Muscle of arm (tissue), 12 donors: Measurements from ENCODE around the gene TEAD2. TPM values are rescaled to one million over a fixed set of nuclear protein-coding genes. Genes with fewer than 3 reads are reported as not detected.

Experiments used
- DNase-seq: peaks from one replicate; pipeline ENCODE4 v3.0.0-alpha.2; 2013
- polyA plus RNA-seq, 12 donors: library from polyadenylated mRNA; unstranded; fragments of 120-200 nt; gene quantifications; one replicate each; pipeline ENCODE4 v1.2.1, GENCODE V29; 2013; ENCODE audit not compliant: insufficient read length in 12 of 12

Gene TEAD2
- polyA plus RNA-seq, 12 donors: 46.6 to 107 (median 62.5) TPM; not detected in 1

GRCh38 chr19:49295208-49295880 is 66.9 kb downstream of the TEAD2 start:
- DNase-seq: no peak

- DNase-seq: no peak
These were observed 67.8 kb downstream of the TEAD2 start for GRCh38 chr19:49294401-49294800.

Other genes with a start within 250 kb of the TEAD2 start
- 10 to 100 TPM in 6 of 12 donors, 1 to 10 TPM in 4, not detected in 2; 9.1 to 14.9 (median 11.5) TPM for gene LIN7B, start 248.0 kb downstream of the TEAD2 start, polyA plus RNA-seq
- 1 to 10 TPM in 2 of 12 donors, under 1 TPM in 8, not detected in 2; 0.25 to 1.3 (median 0.53) TPM for gene C19orf73, start 243.3 kb downstream of the TEAD2 start, polyA plus RNA-seq
- 10 to 100 TPM in 1 of 12 donors, 1 to 10 TPM in 10, not detected in 1; 4.0 to 38.2 (median 5.9) TPM for gene PPFIA3, start 242.9 kb downstream of the TEAD2 start, polyA plus RNA-seq
- 100 to 1,000 TPM in 10 of 12 donors, 10 to 100 TPM in 1, not detected in 1; 66.9 to 170 (median 128) TPM for gene HRC, start 207.0 kb downstream of the TEAD2 start, polyA plus RNA-seq
- 10 to 100 TPM in 11 of 12 donors, not detected in 1; 21.5 to 51.8 (median 32.3) TPM for gene TRPM4, start 204.6 kb downstream of the TEAD2 start, polyA plus RNA-seq
- 1 to 10 TPM in 8 of 12 donors, under 1 TPM in 2, not detected in 2; 0.72 to 2.1 (median 1.7) TPM for gene SLC6A16, start 37.2 kb downstream of the TEAD2 start, polyA plus RNA-seq
- 10 to 100 TPM in 10 of 12 donors, 1 to 10 TPM in 1, not detected in 1; 6.8 to 29.3 (median 18.5) TPM for gene CD37, start 27.0 kb downstream of the TEAD2 start, polyA plus RNA-seq
- gene DKKL1, start 1.5 kb upstream of the TEAD2 start, polyA plus RNA-seq: 1 to 10 TPM in 9 of 12 donors, under 1 TPM in 1, not detected in 2; 0.89 to 3.6 (median 1.6) TPM
- gene KASH5, start 25.8 kb upstream of the TEAD2 start, polyA plus RNA-seq: under 1 TPM in 1 of 12 donors, not detected in 11; 0.26 TPM
- not detected for gene PTH2, start 61.0 kb upstream of the TEAD2 start, polyA plus RNA-seq
- under 1 TPM in 1 of 12 donors, not detected in 11; 0.13 TPM for gene GFY, start 63.0 kb upstream of the TEAD2 start, polyA plus RNA-seq
- 1 to 10 TPM in 6 of 12 donors, under 1 TPM in 4, not detected in 2; 0.68 to 1.8 (median 1.1) TPM for gene SLC17A7, start 79.1 kb upstream of the TEAD2 start, polyA plus RNA-seq
- 10 to 100 TPM in 11 of 12 donors, not detected in 1; 31.0 to 56.8 (median 38.9) TPM for gene PIH1D1, start 89.4 kb upstream of the TEAD2 start, polyA plus RNA-seq
- gene ALDH16A1, start 90.8 kb upstream of the TEAD2 start, polyA plus RNA-seq: 10 to 100 TPM in 4 of 12 donors, 1 to 10 TPM in 7, not detected in 1; 7.3 to 19.4 (median 9.1) TPM
- gene FLT3LG, start 111.8 kb upstream of the TEAD2 start, polyA plus RNA-seq: 1 to 10 TPM in 10 of 12 donors, not detected in 2; 1.8 to 8.7 (median 2.7) TPM
- 1,000 to 10,000 TPM in 11 of 12 donors, 100 to 1,000 TPM in 1; 824 to 4,594 (median 3,921) TPM for gene RPL13A, start 125.2 kb upstream of the TEAD2 start, polyA plus RNA-seq
- gene RPS11, start 134.0 kb upstream of the TEAD2 start, polyA plus RNA-seq: 1,000 to 10,000 TPM in 11 of 12 donors, not detected in 1; 2,121 to 3,613 (median 3,007) TPM
- gene FCGRT, start 150.2 kb upstream of the TEAD2 start, polyA plus RNA-seq: 100 to 1,000 TPM in 11 of 12 donors, not detected in 1; 117 to 198 (median 164) TPM
- gene RCN3, start 165.6 kb upstream of the TEAD2 start, polyA plus RNA-seq: 100 to 1,000 TPM in 1 of 12 donors, 10 to 100 TPM in 10, not detected in 1; 34.9 to 102 (median 45.9) TPM
- gene NOSIP, start 218.1 kb upstream of the TEAD2 start, polyA plus RNA-seq: 10 to 100 TPM in 11 of 12 donors, not detected in 1; 25.7 to 60.7 (median 52.9) TPM
- gene PRRG2, start 218.9 kb upstream of the TEAD2 start, polyA plus RNA-seq: 1 to 10 TPM in 3 of 12 donors, under 1 TPM in 7, not detected in 2; 0.17 to 3.1 (median 0.61) TPM
- 10 to 100 TPM in 11 of 12 donors, not detected in 1; 11.6 to 25.6 (median 14.3) TPM for gene PRR12, start 228.8 kb upstream of the TEAD2 start, polyA plus RNA-seq